HepG2 (cell line): ENCODE data around the gene UTRN. TPM values are rescaled to one million over a fixed set of nuclear protein-coding genes. Genes with fewer than 3 reads are reported as not detected.

ENCODE experiments used
- ARNT2 ChIP-seq: sonication (generic); formaldehyde crosslinking; IDR thresholded peaks from 2 replicates; pipeline ENCODE4 v1.8.0; 2022; ENCODE audit warnings: mild to moderate bottlenecking, low read depth, missing genetic modification reagents, moderate library complexity
- DPF2 ChIP-seq: sonication (generic); formaldehyde crosslinking; IDR thresholded peaks from 2 replicates; pipeline ENCODE4 v1.4.0; 2020; ENCODE audit warnings: mild to moderate bottlenecking, low read depth, missing genetic modification reagents, borderline replicate concordance
- FOXJ3 ChIP-seq: sonication (generic); formaldehyde crosslinking; IDR thresholded peaks from 2 replicates; pipeline ENCODE4 v1.4.0; 2020; ENCODE audit warnings: missing genetic modification reagents, mild to moderate bottlenecking, borderline replicate concordance
- FOXO4 ChIP-seq: sonication (generic); formaldehyde crosslinking; conservative IDR thresholded peaks from 2 replicates; pipeline ENCODE4 v1.8.1; 2023; ENCODE audit warnings: missing genetic modification reagents
- GATAD1 ChIP-seq: IDR thresholded peaks from 2 replicates; pipeline ENCODE4 v1.6.1; 2016; ENCODE audit warnings: missing genetic modification reagents, missing compliant biosample characterization
- HNF4A ChIP-seq: sonication (generic); formaldehyde crosslinking; IDR thresholded peaks from 2 replicates; pipeline ENCODE4 v1.4.0; 2020; ENCODE audit warnings: missing genetic modification reagents
- MED1 ChIP-seq: sonication (generic); formaldehyde crosslinking; IDR thresholded peaks from 2 replicates; pipeline ENCODE4 v1.4.0; 2020; ENCODE audit warnings: missing genetic modification reagents
- MEIS1 ChIP-seq: sonication (generic); formaldehyde crosslinking; IDR thresholded peaks from 2 replicates; pipeline ENCODE4 v1.9.0; 2021; ENCODE audit warnings: mild to moderate bottlenecking, missing genetic modification reagents, moderate library complexity, borderline replicate concordance
- MIXL1 ChIP-seq: IDR thresholded peaks from 2 replicates; pipeline ENCODE4 v1.6.1; 2016
- NR1H2 ChIP-seq: sonication (generic); formaldehyde crosslinking; IDR thresholded peaks from 2 replicates; pipeline ENCODE4 v1.8.1; 2022; ENCODE audit warnings: low read depth, missing genetic modification reagents, borderline replicate concordance
- PATZ1 ChIP-seq: sonication (generic); formaldehyde crosslinking; IDR thresholded peaks from 2 replicates; pipeline ENCODE4 v1.4.0; 2020; ENCODE audit warnings: missing genetic modification reagents
- SP5 ChIP-seq: IDR thresholded peaks from 2 replicates; pipeline ENCODE4 v1.6.1; 2016; ENCODE audit warnings: low read depth, borderline replicate concordance
- TBX2 ChIP-seq: sonication (generic); formaldehyde crosslinking; IDR thresholded peaks from 2 replicates; pipeline ENCODE4 v1.5.0; 2020; ENCODE audit warnings: missing genetic modification reagents, mild to moderate bottlenecking, borderline replicate concordance
- THAP7 ChIP-seq: sonication (generic); formaldehyde crosslinking; IDR thresholded peaks from 2 replicates; pipeline ENCODE4 v1.8.1; 2023; ENCODE audit warnings: mild to moderate bottlenecking, missing genetic modification reagents
- XRCC5 ChIP-seq: fragments of 200-400 bp; formaldehyde crosslinking; optimal IDR thresholded peaks from 2 replicates; pipeline ENCODE3; 2017; ENCODE audit warnings: mild to moderate bottlenecking, low read length
- YY1 ChIP-seq: IDR thresholded peaks from 2 replicates; pipeline ENCODE4 v1.6.1; 2011; ENCODE audit warnings: low read length, low read depth, moderate library complexity, mild to moderate bottlenecking; ENCODE audit not compliant: insufficient read depth, insufficient replicate concordance
- ZKSCAN5 ChIP-seq: sonication (generic); formaldehyde crosslinking; IDR thresholded peaks from 2 replicates; pipeline ENCODE4 v1.5.1; 2020; ENCODE audit warnings: mild to moderate bottlenecking, missing genetic modification reagents
- ZNF335 ChIP-seq: sonication (generic); formaldehyde crosslinking; IDR thresholded peaks from 2 replicates; pipeline ENCODE4 v1.4.0; 2020; ENCODE audit warnings: missing genetic modification reagents
- ZNF580 ChIP-seq: IDR thresholded peaks from 2 replicates; pipeline ENCODE4 v1.6.1; 2016; ENCODE audit warnings: low read depth, borderline replicate concordance
- ZNF605 ChIP-seq: sonication (generic); formaldehyde crosslinking; IDR thresholded peaks from 2 replicates; pipeline ENCODE4 v1.8.0; 2022; ENCODE audit warnings: mild to moderate bottlenecking, missing genetic modification reagents
- ZNF781 ChIP-seq: sonication (generic); formaldehyde crosslinking; IDR thresholded peaks from 2 replicates; pipeline ENCODE4 v1.5.1; 2020; ENCODE audit warnings: borderline replicate concordance, mild to moderate bottlenecking, missing genetic modification reagents; ENCODE audit errors: not compliant biosample characterization
- polyA plus RNA-seq, 8 experiments: library from polyadenylated mRNA; depleted of rRNA in 3 of 8; stranded (reverse) in 7 of 8; unstranded in 1 of 8; fragments of >200 nt; fragmentation: Illumina TruSeq in 4 of 8; extraction: Trizol in 4 of 8; gene quantifications; 2 replicates each; pipeline versions ENCODE4 v1.2.1 to v1.2.3, GENCODE V29; 2011 to 2016; ENCODE audit warnings: low read depth in 4 of 8, missing spikeins in 1 of 8, mixed read lengths in 1 of 8; ENCODE audit not compliant: insufficient read depth in 1 of 8
- total RNA-seq, 5 experiments: library from RNA; depleted of rRNA; stranded (reverse); fragments of >200 nt; fragmentation: Illumina TruSeq; extraction: Trizol; gene quantifications; 2 replicates each; pipeline ENCODE4 v1.2.3, GENCODE V29; 2016; ENCODE audit warnings: low read depth in 1 of 5
- TF ChIP-seq, protein P1 (sequence below): sonication (generic); formaldehyde crosslinking; IDR thresholded peaks from 2 replicates; pipeline ENCODE4 v1.5.1; 2020; ENCODE audit warnings: mild to moderate bottlenecking, moderate library complexity, missing genetic modification reagents

The UTRN gene
- total and polyA plus RNA-seq, 2 of the 13 experiments (the other 11 are each of a cell fraction or from before 2014, with no cell fraction given) = 102 to 116 TPM

DNA sequence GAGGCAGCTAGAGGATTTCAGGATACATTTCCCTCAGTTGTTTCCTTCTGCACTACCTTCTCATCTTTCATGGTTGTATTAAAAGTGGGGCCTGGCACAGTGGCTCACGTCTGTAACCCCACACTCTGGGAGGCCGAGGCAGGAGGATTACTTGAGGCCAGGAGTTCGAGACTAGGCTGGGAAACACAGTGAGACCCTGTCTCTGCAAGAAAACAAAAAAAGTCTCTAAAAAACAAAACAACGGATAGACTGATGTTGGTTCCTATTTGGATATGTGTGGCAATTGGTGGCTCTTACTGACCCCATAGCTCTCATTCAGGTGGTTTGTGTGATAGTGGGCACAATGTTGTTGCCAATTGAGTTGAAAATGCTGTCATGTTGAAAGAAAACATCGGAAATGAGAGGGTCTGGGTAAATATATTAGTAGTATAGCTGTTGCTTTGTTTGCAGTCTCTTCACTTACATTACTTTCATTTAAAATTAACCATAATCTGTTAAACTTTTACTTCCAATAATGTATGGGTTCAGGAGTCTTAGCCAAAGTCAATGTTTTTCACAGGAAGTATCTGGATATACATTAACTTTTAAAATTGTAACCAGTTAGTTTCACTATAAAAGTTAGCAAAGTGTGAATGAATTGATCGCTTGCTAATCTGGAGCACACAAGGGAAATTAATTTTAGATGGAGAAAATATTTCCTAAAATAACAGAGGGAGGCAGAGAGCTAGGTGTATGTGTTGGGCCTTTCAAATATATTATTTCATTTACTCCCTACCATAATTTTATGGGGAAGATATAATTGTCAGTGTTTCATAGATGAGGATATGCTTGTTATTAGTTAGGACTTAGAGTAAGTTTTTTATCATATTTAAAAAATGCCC lies 31.1 kb downstream of the UTRN start (continued):
- TF ChIP-seq, protein P1, sequence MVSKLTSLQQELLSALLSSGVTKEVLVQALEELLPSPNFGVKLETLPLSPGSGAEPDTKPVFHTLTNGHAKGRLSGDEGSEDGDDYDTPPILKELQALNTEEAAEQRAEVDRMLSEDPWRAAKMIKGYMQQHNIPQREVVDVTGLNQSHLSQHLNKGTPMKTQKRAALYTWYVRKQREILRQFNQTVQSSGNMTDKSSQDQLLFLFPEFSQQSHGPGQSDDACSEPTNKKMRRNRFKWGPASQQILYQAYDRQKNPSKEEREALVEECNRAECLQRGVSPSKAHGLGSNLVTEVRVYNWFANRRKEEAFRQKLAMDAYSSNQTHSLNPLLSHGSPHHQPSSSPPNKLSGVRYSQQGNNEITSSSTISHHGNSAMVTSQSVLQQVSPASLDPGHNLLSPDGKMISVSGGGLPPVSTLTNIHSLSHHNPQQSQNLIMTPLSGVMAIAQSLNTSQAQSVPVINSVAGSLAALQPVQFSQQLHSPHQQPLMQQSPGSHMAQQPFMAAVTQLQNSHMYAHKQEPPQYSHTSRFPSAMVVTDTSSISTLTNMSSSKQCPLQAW (CRISPR knock-in tag) = peak; percentile 86
- TF ChIP-seq YY1 = no peak
- peak; percentile 13; the same call in 1 of the 2 replicates for TF ChIP-seq GATAD1
- TF ChIP-seq PATZ1 (CRISPR knock-in tag) = peak; percentile 31; the same call in 1 of the 2 replicates
- peak; percentile 75; the same call in 1 of the 2 replicates for TF ChIP-seq MIXL1
- TF ChIP-seq ZNF781 (CRISPR knock-in tag) = peak; percentile 69
- 0 out of 2 replicates have a peak, but pooled peaks have one; percentile 82 for TF ChIP-seq FOXO4 (CRISPR knock-in tag)
- peak; percentile 43; the same call in 1 of the 2 replicates for TF ChIP-seq THAP7 (CRISPR knock-in tag)
- peak; percentile 36; the same call in 1 of the 2 replicates for TF ChIP-seq MEIS1 (CRISPR knock-in tag)
- peak; percentile 53 for TF ChIP-seq HNF4A (CRISPR knock-in tag)
- TF ChIP-seq DPF2 = peak; percentile 50; the same call in 1 of the 2 replicates
- peak; percentile 96; the same call in 1 of the 2 replicates for TF ChIP-seq FOXJ3 (CRISPR knock-in tag)
- peak; percentile 76; the same call in 1 of the 2 replicates for TF ChIP-seq ZNF580 (CRISPR knock-in tag)
- TF ChIP-seq NR1H2 (CRISPR knock-in tag) = no peak
- peak; percentile 95 for TF ChIP-seq TBX2
- peak; percentile 48; the same call in 1 of the 2 replicates for TF ChIP-seq ZKSCAN5 (CRISPR knock-in tag)
- TF ChIP-seq ZNF335 (CRISPR knock-in tag) = peak; percentile 27; the same call in 1 of the 2 replicates
- TF ChIP-seq ARNT2 = 0 out of 2 replicates have a peak, but pooled peaks have one; percentile 21
- no peak; the same call in 1 of the 2 replicates for TF ChIP-seq ZNF605
- peak; percentile 99 for TF ChIP-seq MED1 (CRISPR knock-in tag)
- TF ChIP-seq SP5 (CRISPR knock-in tag) = peak; percentile 79
- TF ChIP-seq XRCC5 = no peak
